HCT116 (cell line): ENCODE measurements around the gene TNFAIP3. TPM values are rescaled to one million over a fixed set of nuclear protein-coding genes. Genes with fewer than 3 reads are reported as not detected.

Source experiments
- ATAC-seq: fragments of 200-7000 bp; cut with Tn5 transposase; 2 replicates; pipeline ENCODE4 v1.9.1; 2020; ENCODE audit warnings: mild to moderate bottlenecking, moderate library complexity
- BruUV-seq: library from RNA; stranded (reverse); fragments of 400-500 nt; replicated peaks from 2 replicates; lab custom pipeline; 2021; lab: Mats Ljungman, UMichigan
- CTCF ChIA-PET: fragments of 300-600 bp; sonication (Branson Sonifier 250); formaldehyde crosslinking; loops from one replicate; lab custom pipeline; 2021; ENCODE audit warnings: antibody characterized with exemption; lab: Charles Lee
- POLR2A ChIA-PET: fragments of 300-600, 350-600 bp; sonication (Branson Sonifier 250); formaldehyde crosslinking; loops from one replicate; lab custom pipeline; 2021; ENCODE audit warnings: antibody characterized with exemption; lab: Charles Lee
- RAD21 ChIA-PET, 2 experiments: fragments of 300-600 bp; sonication (Branson Sonifier 250); formaldehyde crosslinking; loops; one replicate each; lab custom pipeline; 2023; ENCODE audit warnings: low total read pairs in 2 of 2; ENCODE audit not compliant: uncharacterized antibody in 2 of 2, unreplicated experiment in 2 of 2, low non-redundant PET in 1 of 2; lab: Charles Lee
- DNase-seq: peaks from one replicate; pipeline ENCODE4 v3.0.0-alpha.2; 2010; ENCODE audit warnings: low read depth, low spot score
- H2AFZ ChIP-seq: fragments of 200-600 bp; shearing (Covaris generic), sonication (generic); 2 replicates; pipeline ENCODE4 v1.6.1; 2017; ENCODE audit warnings: low read depth, mixed run types, mixed read lengths, antibody characterized with exemption, low read length; ENCODE audit not compliant: poor library complexity, severe bottlenecking
- H3K27ac ChIP-seq: 2 replicates; pipeline ENCODE4 v1.5.1; 2012; ENCODE audit warnings: low read depth, low read length
- H3K27me3 ChIP-seq: fragments of 200-600 bp; sonication (generic); 2 replicates; pipeline ENCODE4 v1.6.1; 2016; ENCODE audit warnings: mixed run types, low read length, mixed read lengths; ENCODE audit not compliant: insufficient read depth
- H3K36me3 ChIP-seq, 2 experiments: fragments of 200-500 bp in 1 of 2; fragments of 200-600 bp in 1 of 2; sonication (Bioruptor generic) in 1 of 2; sonication (generic) in 1 of 2; 2 replicates each; pipeline versions ENCODE4 v1.5.1 to v1.6.1; 2014 to 2016; ENCODE audit warnings: low read length in 2 of 2, inconsistent platforms in 1 of 2, mixed read lengths in 1 of 2, mixed run types in 1 of 2; ENCODE audit not compliant: insufficient read depth in 2 of 2, control insufficient read depth in 1 of 2
- H3K4me1 ChIP-seq, 2 experiments: fragments of 200-600 bp in 1 of 2; sonication (generic) in 1 of 2; 2 replicates each; pipeline versions ENCODE4 v1.5.1 to v1.6.1; 2012 to 2017; ENCODE audit warnings: low read length in 2 of 2, inconsistent platforms in 1 of 2, mild to moderate bottlenecking in 1 of 2, mixed read lengths in 1 of 2, mixed run types in 1 of 2, moderate library complexity in 1 of 2; ENCODE audit not compliant: insufficient read depth in 2 of 2, control insufficient read depth in 1 of 2
- H3K4me2 ChIP-seq: fragments of 200-600 bp; sonication (generic); 2 replicates; pipeline ENCODE4 v1.6.1; 2017; ENCODE audit warnings: mixed run types, low read length, mixed read lengths
- H3K4me3 ChIP-seq, 2 experiments: fragments of 200-600 bp in 1 of 2; sonication (generic) in 1 of 2; replicated peaks in 1 of 2; 2 replicates each; pipeline ENCODE4 v1.5.1; 2011 to 2016; ENCODE audit warnings: low read length in 2 of 2, control low read depth in 1 of 2, low read depth in 1 of 2, mild to moderate bottlenecking in 1 of 2, mixed read lengths in 1 of 2, mixed run types in 1 of 2
- H3K79me2 ChIP-seq: fragments of 200-600 bp; sonication (generic); 2 replicates; pipeline ENCODE4 v1.6.1; 2017; ENCODE audit warnings: mild to moderate bottlenecking, mixed run types, low read length, moderate library complexity, mixed read lengths; ENCODE audit not compliant: insufficient read depth
- H3K9ac ChIP-seq: fragments of 200-600 bp; sonication (generic); 2 replicates; pipeline ENCODE4 v1.6.1; 2016; ENCODE audit warnings: low read length, mixed read lengths
- H3K9me2 ChIP-seq: fragments of 200-600 bp; sonication (generic), shearing (Covaris generic); 2 replicates; pipeline ENCODE4 v1.6.1; 2017; ENCODE audit warnings: mixed run types, mild to moderate bottlenecking, moderate library complexity; ENCODE audit not compliant: insufficient read depth
- H3K9me3 ChIP-seq, 2 experiments: fragments of 200-500 bp in 1 of 2; fragments of 200-600 bp in 1 of 2; sonication (Bioruptor generic) in 1 of 2; sonication (generic) in 1 of 2; 2 replicates each; pipeline ENCODE4 v1.6.1; 2014 to 2017; ENCODE audit warnings: low read length in 2 of 2, mixed read lengths in 2 of 2, inconsistent platforms in 1 of 2, low read depth in 1 of 2, mild to moderate bottlenecking in 1 of 2, mixed run types in 1 of 2, moderate library complexity in 1 of 2; ENCODE audit not compliant: control insufficient read depth in 1 of 2, insufficient read depth in 1 of 2
- H4K20me1 ChIP-seq: fragments of 200-600 bp; sonication (generic), shearing (Covaris generic); 2 replicates; pipeline ENCODE4 v1.6.1; 2017; ENCODE audit warnings: mixed run types, mild to moderate bottlenecking, moderate library complexity; ENCODE audit not compliant: insufficient read depth
- TCF7L2 ChIP-seq: IDR thresholded peaks from 2 replicates; pipeline ENCODE4 v1.7.0; 2011; ENCODE audit warnings: borderline replicate concordance, inconsistent platforms; ENCODE audit not compliant: insufficient read depth, insufficient read length; ENCODE audit errors: extremely low read depth
- intact Hi-C: fragments of 100-400 bp; cut with micrococcal nuclease; formaldehyde crosslinking; loops from 2 replicates; pipeline ENCODE4 v1.10.0; 2022
- total RNA-seq: library from RNA; stranded (reverse); gene quantifications from one replicate; pipeline ENCODE4 v1.2.1, GENCODE V29; 2021; ENCODE audit not compliant: unreplicated experiment
- TF ChIP-seq, protein P1 (sequence below): IDR thresholded peaks from 2 replicates; pipeline ENCODE4 v1.6.1; 2012; ENCODE audit warnings: low read depth

Gene TNFAIP3
- total RNA-seq, 1 experiment from 2014 or later = 4.4 TPM

DNA sequence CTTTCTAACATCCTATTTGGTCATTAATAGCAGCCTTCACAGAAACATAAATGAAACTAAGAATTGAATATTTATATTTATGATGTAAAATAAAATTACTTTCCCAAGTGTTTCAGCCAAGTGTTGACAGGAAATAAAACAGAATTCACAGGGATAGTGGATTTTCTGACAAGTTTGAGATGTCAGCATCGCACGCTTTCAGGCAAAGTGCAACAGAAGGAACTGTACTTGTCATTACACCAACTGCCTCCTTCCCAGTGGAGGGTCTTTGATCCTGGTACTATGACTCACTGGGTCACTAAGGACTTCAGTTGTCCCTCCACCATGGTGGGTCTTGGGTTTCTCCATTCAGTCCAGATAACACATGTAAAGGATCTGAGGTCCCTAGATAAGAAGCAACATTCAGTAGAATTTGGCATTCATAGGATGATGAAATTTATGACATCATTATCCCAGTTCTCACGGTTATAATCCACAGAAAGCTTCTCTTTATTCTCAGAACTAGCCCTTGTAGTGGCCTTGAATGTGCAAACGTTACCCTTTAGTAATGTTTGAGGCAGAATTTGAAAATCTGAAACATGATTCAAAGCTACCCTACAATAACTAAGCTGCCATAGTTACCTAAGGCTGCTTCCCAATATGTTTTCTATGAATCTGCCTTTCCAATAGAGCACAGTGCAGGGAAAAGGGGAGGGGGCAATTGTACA is 3.8 kb upstream of the TNFAIP3 start:
- no peak overlapping the region for H2AFZ ChIP-seq
- no peaks in the 10 kb centered on the region for H3K9me3 ChIP-seq
- no peaks in the 10 kb centered on the region for H4K20me1 ChIP-seq
- no peaks in the 10 kb centered on the region for H3K79me2 ChIP-seq
- no peaks in the 10 kb centered on the region for H3K9me2 ChIP-seq
- DNase-seq = no peak
- no peaks in the 10 kb centered on the region for H3K36me3 ChIP-seq
- TF ChIP-seq, protein P1, sequence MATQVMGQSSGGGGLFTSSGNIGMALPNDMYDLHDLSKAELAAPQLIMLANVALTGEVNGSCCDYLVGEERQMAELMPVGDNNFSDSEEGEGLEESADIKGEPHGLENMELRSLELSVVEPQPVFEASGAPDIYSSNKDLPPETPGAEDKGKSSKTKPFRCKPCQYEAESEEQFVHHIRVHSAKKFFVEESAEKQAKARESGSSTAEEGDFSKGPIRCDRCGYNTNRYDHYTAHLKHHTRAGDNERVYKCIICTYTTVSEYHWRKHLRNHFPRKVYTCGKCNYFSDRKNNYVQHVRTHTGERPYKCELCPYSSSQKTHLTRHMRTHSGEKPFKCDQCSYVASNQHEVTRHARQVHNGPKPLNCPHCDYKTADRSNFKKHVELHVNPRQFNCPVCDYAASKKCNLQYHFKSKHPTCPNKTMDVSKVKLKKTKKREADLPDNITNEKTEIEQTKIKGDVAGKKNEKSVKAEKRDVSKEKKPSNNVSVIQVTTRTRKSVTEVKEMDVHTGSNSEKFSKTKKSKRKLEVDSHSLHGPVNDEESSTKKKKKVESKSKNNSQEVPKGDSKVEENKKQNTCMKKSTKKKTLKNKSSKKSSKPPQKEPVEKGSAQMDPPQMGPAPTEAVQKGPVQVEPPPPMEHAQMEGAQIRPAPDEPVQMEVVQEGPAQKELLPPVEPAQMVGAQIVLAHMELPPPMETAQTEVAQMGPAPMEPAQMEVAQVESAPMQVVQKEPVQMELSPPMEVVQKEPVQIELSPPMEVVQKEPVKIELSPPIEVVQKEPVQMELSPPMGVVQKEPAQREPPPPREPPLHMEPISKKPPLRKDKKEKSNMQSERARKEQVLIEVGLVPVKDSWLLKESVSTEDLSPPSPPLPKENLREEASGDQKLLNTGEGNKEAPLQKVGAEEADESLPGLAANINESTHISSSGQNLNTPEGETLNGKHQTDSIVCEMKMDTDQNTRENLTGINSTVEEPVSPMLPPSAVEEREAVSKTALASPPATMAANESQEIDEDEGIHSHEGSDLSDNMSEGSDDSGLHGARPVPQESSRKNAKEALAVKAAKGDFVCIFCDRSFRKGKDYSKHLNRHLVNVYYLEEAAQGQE = no peak
- TF ChIP-seq TCF7L2 = peak; percentile 19
- CTCF ChIA-PET = no interaction called here
- POLR2A ChIA-PET = no interaction called here
- H3K9ac ChIP-seq = no peak overlapping the region
- no peak for ATAC-seq
- no peaks in the 10 kb centered on the region for H3K27me3 ChIP-seq
- H3K4me3 ChIP-seq = no peak overlapping the region
- RAD21 ChIA-PET = no interaction called here
- BruUV-seq = no TSS peak
- H3K4me2 ChIP-seq = no peak overlapping the region
- intact Hi-C loops = no loop called here
- peaks cover 10 to 25% of the 10 kb centered on the region in 2 experiments; a peak in 3 of 4 replicates for H3K4me1 ChIP-seq
- no peak overlapping the region for H3K27ac ChIP-seq
